T-cell (primary cell): Measurements from ENCODE around the gene NBPF11. TPM values are rescaled to one million over a fixed set of nuclear protein-coding genes. Genes with fewer than 3 reads are reported as not detected.
"Not testable (repeated sequence)": the region's sequence is repeated elsewhere in the genome, so short reads cannot be mapped to it uniquely, and the experiment has no call there.

Source experiments
- ATAC-seq, 4 experiments: fragments of 200-7000 bp in 3 of 4; fragments of 150-1000 bp in 1 of 4; cut with Tn5 transposase; replicated peaks in 1 of 4; 1 replicate in 3 of 4; 2 replicates in 1 of 4; pipeline ENCODE4 v1.10.0; 2021; ENCODE audit warnings: moderate library complexity in 3 of 4, mild to moderate bottlenecking in 2 of 4, moderate number of reproducible peaks in 1 of 4
- CTCF ChIA-PET, 2 donors: fragments of 300-600 bp; sonication (Branson Sonifier 250); formaldehyde crosslinking; loops; one replicate each; lab custom pipeline; 2022; ENCODE audit warnings: antibody characterized with exemption in 2 of 2; lab: Charles Lee
- POLR2A ChIA-PET, 2 donors: fragments of 300-600 bp; sonication (Branson Sonifier 250); formaldehyde crosslinking; loops; one replicate each; lab custom pipeline; 2022; ENCODE audit warnings: antibody characterized with exemption in 2 of 2; lab: Charles Lee
- DNase-seq, 35 experiments: peaks; one replicate each; pipeline versions ENCODE4 v3.0.0 to v3.0.0-alpha.2; 2013 to 2023
- H3K27ac ChIP-seq: one replicate; pipeline ENCODE4 v1.5.1; 2013; ENCODE audit warnings: low read length
- H3K27me3 ChIP-seq, 2 experiments: replicated peaks in 1 of 2; 1 replicate in 1 of 2; 2 replicates in 1 of 2; pipeline versions ENCODE4 v1.6.1 to v1.7.0; 2013; ENCODE audit warnings: low read length in 1 of 2, mixed read lengths in 1 of 2; ENCODE audit not compliant: control insufficient read depth in 2 of 2, insufficient read depth in 2 of 2; ENCODE audit errors: extremely low read depth in 1 of 2
- H3K36me3 ChIP-seq, 2 donors: 1 replicate in 1 of 2; 2 replicates in 1 of 2; pipeline versions ENCODE4 v1.6.1 to v1.7.0; 2013; ENCODE audit warnings: low read length in 1 of 2; ENCODE audit not compliant: control insufficient read depth in 2 of 2, insufficient read depth in 1 of 2; ENCODE audit errors: extremely low read depth in 1 of 2
- H3K4me1 ChIP-seq, 2 experiments: 1 replicate in 1 of 2; 2 replicates in 1 of 2; pipeline versions ENCODE4 v1.6.1 to v1.7.0; 2013; ENCODE audit warnings: low read length in 2 of 2, mixed read lengths in 1 of 2; ENCODE audit not compliant: insufficient read depth in 2 of 2, control insufficient read depth in 1 of 2; ENCODE audit errors: extremely low read depth in 1 of 2
- H3K4me3 ChIP-seq, 2 donors: 1 replicate in 1 of 2; 2 replicates in 1 of 2; pipeline versions ENCODE4 v1.5.1 to v1.7.0; 2013; ENCODE audit warnings: mild to moderate bottlenecking in 2 of 2, low read length in 1 of 2, moderate library complexity in 1 of 2; ENCODE audit not compliant: control insufficient read depth in 1 of 2; ENCODE audit errors: extremely low read depth in 1 of 2
- H3K9me3 ChIP-seq: 2 replicates; pipeline ENCODE4 v1.7.0; 2013
- H3K27ac Mint-ChIP-seq, 2 donors: one replicate each; pipeline ENCODE4 v1.8.0; 2020 to 2021; ENCODE audit warnings: mild to moderate bottlenecking in 2 of 2, mixed read lengths in 2 of 2
- H3K27me3 Mint-ChIP-seq, 2 donors: one replicate each; pipeline ENCODE4 v1.8.0; 2021 to 2022; ENCODE audit warnings: mixed read lengths in 2 of 2
- H3K36me3 Mint-ChIP-seq: one replicate; pipeline ENCODE4 v1.8.0; 2021; ENCODE audit warnings: mixed read lengths
- H3K4me1 Mint-ChIP-seq, 3 donors: one replicate each; pipeline ENCODE4 v1.8.0; 2020 to 2022; ENCODE audit warnings: mixed read lengths in 3 of 3, mild to moderate bottlenecking in 1 of 3
- H3K4me3 Mint-ChIP-seq, 3 donors: one replicate each; pipeline ENCODE4 v1.8.0; 2020 to 2022; ENCODE audit warnings: mild to moderate bottlenecking in 3 of 3, mixed read lengths in 3 of 3, moderate library complexity in 3 of 3
- H3K9me3 Mint-ChIP-seq, 3 donors: one replicate each; pipeline ENCODE4 v1.8.0; 2020 to 2022; ENCODE audit warnings: mixed read lengths in 3 of 3
- WGBS: methylation state at CpG from one replicate; pipeline ENCODE4 v1.1.5; 2013; ENCODE audit warnings: missing lambda C conversion rate; ENCODE audit not compliant: insufficient coverage; 5-methylcytosine and 5-hydroxymethylcytosine counted together
- total RNA-seq, 35 experiments: library from RNA in 6 of 35; stranded (reverse) in 6 of 35; fragments of 120-200 nt in 1 of 35; gene quantifications; one replicate each; pipeline versions ENCODE4 v1.2.1 to v1.2.4 and lab custom pipeline; 2013 to 2026

NBPF11 gene
- total RNA-seq, 5 donors from 2014 or later (not counting 1 experiment from before 2014, with no cell fraction given) = 22.6 to 27.3 (median 23.6) TPM

GRCh38 chr1:148158341-148159003 lies 6.4 kb upstream of the NBPF11 start:
- peak overlapping the region in 2 of 3 donors; percentile 7 to 65 for H3K4me3 Mint-ChIP-seq
- no peak overlapping the region for H3K4me3 ChIP-seq

GRCh38 chr1:148157803-148158202 lies 5.7 kb upstream of the NBPF11 start:
- H3K27ac ChIP-seq, H3K9me3 ChIP-seq, H3K4me3 ChIP-seq, H3K4me1 ChIP-seq, DNase-seq, H3K36me3 Mint-ChIP-seq, H3K9me3 Mint-ChIP-seq, H3K36me3 ChIP-seq, POLR2A ChIA-PET, CTCF ChIA-PET, H3K27ac Mint-ChIP-seq: not testable (repeated sequence)
- peaks cover 2 to 28% of the 10 kb centered on the region in 2 experiments for H3K27me3 ChIP-seq
- no CpG with 5 or more reads among the region's 23 CpGs for WGBS
- peak in 3 of 4 experiments; percentile 51 to 62 (median 55) for ATAC-seq
- peak overlapping the region; percentile 3 to 65 (median 7) for H3K4me3 Mint-ChIP-seq
- peaks cover 15 to 32% of the 10 kb centered on the region in 2 donors for H3K27me3 Mint-ChIP-seq
- H3K4me1 Mint-ChIP-seq = peaks cover 11 to 18% (median 15%) of the 10 kb centered on the region in 3 donors

More at GRCh38 chr1:148158341-148159003, 6.4 kb upstream of the NBPF11 start:
- H3K36me3 Mint-ChIP-seq = no peaks in the 10 kb centered on the region
- no peak overlapping the region for H3K27ac ChIP-seq
- DNase-seq = no peak
- peaks cover 10 to 15% (median 14%) of the 10 kb centered on the region in 3 donors for H3K4me1 Mint-ChIP-seq
- WGBS = 53% methylated on average over 2 of the region's 11 CpGs
- no peaks in the 10 kb centered on the region for H3K9me3 ChIP-seq
- no peak overlapping the region for H3K27ac Mint-ChIP-seq
- H3K36me3 ChIP-seq = no peaks in the 10 kb centered on the region
- ChIA-PET CTCF (no interaction called here), POLR2A (no interaction called here)
- ATAC-seq = no peak
- peaks cover 15 to 32% of the 10 kb centered on the region in 2 donors for H3K27me3 Mint-ChIP-seq
- H3K27me3 ChIP-seq = peaks cover 2 to 28% of the 10 kb centered on the region in 2 experiments
- H3K9me3 Mint-ChIP-seq = no peaks in the 10 kb centered on the region
- H3K4me1 ChIP-seq = no peaks in the 10 kb centered on the region

GRCh38 chr1:148155494-148156275 lies 3.6 kb upstream of the NBPF11 start:
- Mint-ChIP-seq H3K4me1 (peaks cover 16 to 22% (median 22%) of the 10 kb centered on the region in 3 donors), H3K27ac (peak overlapping the region; percentile 39 to 66), H3K27me3 (peaks cover 11 to 30% of the 10 kb centered on the region in 2 donors), H3K4me3 (peak overlapping the region in 1 of 3 donors; percentile 38)
- H3K9me3 Mint-ChIP-seq, ATAC-seq, H3K27ac ChIP-seq, H3K9me3 ChIP-seq, H3K36me3 Mint-ChIP-seq, H3K36me3 ChIP-seq, H3K4me1 ChIP-seq, DNase-seq, CTCF ChIA-PET, POLR2A ChIA-PET, H3K4me3 ChIP-seq: not testable (repeated sequence)
- WGBS = no CpG with 5 or more reads among the region's 7 CpGs
- H3K27me3 ChIP-seq = peaks cover 2 to 21% of the 10 kb centered on the region in 2 experiments

- H3K27ac ChIP-seq, DNase-seq, H3K9me3 Mint-ChIP-seq, H3K4me1 ChIP-seq, POLR2A ChIA-PET, H3K9me3 ChIP-seq, H3K4me3 ChIP-seq, CTCF ChIA-PET, ATAC-seq, H3K36me3 ChIP-seq, H3K27me3 Mint-ChIP-seq, H3K36me3 Mint-ChIP-seq, H3K27me3 ChIP-seq: not testable (repeated sequence)
- WGBS = no CpG with 5 or more reads among the region's 3 CpGs
- H3K4me1 Mint-ChIP-seq = peaks cover 11 to 20% (median 15%) of the 10 kb centered on the region in 3 donors
- H3K4me3 Mint-ChIP-seq = peak overlapping the region; percentile 65 to 96 (median 66)
- peak overlapping the region in 1 of 2 donors; percentile 69 for H3K27ac Mint-ChIP-seq
Observed at GRCh38 chr1:148152795-148153194, 714 bp upstream of the NBPF11 start.

GRCh38 chr1:148151371-148151819 lies 686 bp downstream of the NBPF11 start:
- not testable (repeated sequence) for H3K36me3 ChIP-seq

GRCh38 chr1:148150945-148151344 lies 1.1 kb downstream of the NBPF11 start:
- POLR2A ChIA-PET, H3K9me3 ChIP-seq, H3K27me3 Mint-ChIP-seq, DNase-seq, H3K36me3 ChIP-seq, H3K36me3 Mint-ChIP-seq, H3K27ac ChIP-seq, H3K27me3 ChIP-seq, ATAC-seq, CTCF ChIA-PET, H3K4me1 ChIP-seq, H3K9me3 Mint-ChIP-seq: not testable (repeated sequence)
- no CpG with 5 or more reads among the region's 13 CpGs for WGBS
- peak overlapping the region in 1 of 2 donors; percentile 74 for H3K4me3 ChIP-seq
- Mint-ChIP-seq H3K27ac (peak overlapping the region; percentile 8 to 71), H3K4me3 (peak overlapping the region; percentile 95 to 98 (median 96)), H3K4me1 (peaks cover 10 to 17% (median 14%) of the 10 kb centered on the region in 3 donors)

More at GRCh38 chr1:148151371-148151819, 686 bp downstream of the NBPF11 start:
- H3K27ac Mint-ChIP-seq, H3K27me3 ChIP-seq, H3K9me3 Mint-ChIP-seq, H3K9me3 ChIP-seq, H3K36me3 Mint-ChIP-seq, H3K27ac ChIP-seq, CTCF ChIA-PET, H3K4me1 ChIP-seq, H3K27me3 Mint-ChIP-seq: not testable (repeated sequence)
- ATAC-seq (peak; percentile 28 to 44 (median 36)), DNase-seq (peak in 11 of 35 experiments; percentile 14 to 42 (median 22))
- POLR2A ChIA-PET = interaction anchor here in 1 of 2 donors (0.6 kb wide), 1 partner anchor 112 kb away, joined by 3 read pairs; no protein-coding TSS in a partner anchor
- peak overlapping the region; percentile 66 to 74 for H3K4me3 ChIP-seq
- WGBS = under 1% methylated on average over 22 of the region's 40 CpGs
- Mint-ChIP-seq H3K4me3 (peak overlapping the region; percentile 95 to 98 (median 96)), H3K4me1 (peaks cover 11 to 20% (median 15%) of the 10 kb centered on the region in 3 donors)
